ENCODE measurements around the gene PHF14.
"Not testable (repeated sequence)": the region's sequence is repeated elsewhere in the genome, so short reads cannot be mapped to it uniquely, and the experiment has no call there.

Gene PHF14

GRCh38 chr7:10973061-10973941, at the start of gene PHF14:
Gene PHF14, plus strand, starts transcription at chr7:10973872. Its CDS starts 452 bp downstream, at chr7:10974324.
- peak; percentile 93 to 96 for DNase-seq (ENCODE audit: low read depth in 2 of 2)

GRCh38 chr7:10924370-10924769, 49.3 kb upstream of the PHF14 start:
- no peak for DNase-seq (ENCODE audit: low read depth in 2 of 2)

GRCh38 chr7:10928203-10928602, 45.5 kb upstream of the PHF14 start:
- DNase-seq (ENCODE audit: low read depth in 2 of 2), result not testable (repeated sequence)

- DNase-seq (ENCODE audit: low read depth in 2 of 2), result no peak
These were observed 43.1 kb upstream of the PHF14 start for GRCh38 chr7:10930551-10930950.

GRCh38 chr7:10931161-10931560, 42.5 kb upstream of the PHF14 start:
- no peak for DNase-seq (ENCODE audit: low read depth in 2 of 2)

GRCh38 chr7:10934292-10934691, 39.4 kb upstream of the PHF14 start:
- no peak for DNase-seq (ENCODE audit: low read depth in 2 of 2)

- DNase-seq (ENCODE audit: low read depth in 2 of 2), result no peak
These were observed 34.3 kb upstream of the PHF14 start for GRCh38 chr7:10939237-10939910.

- peak; percentile 82 to 84 for DNase-seq (ENCODE audit: low read depth in 2 of 2)
These were observed 33.6 kb upstream of the PHF14 start for GRCh38 chr7:10939911-10940703.

GRCh38 chr7:10940704-10941355, 32.8 kb upstream of the PHF14 start:
- DNase-seq (ENCODE audit: low read depth in 2 of 2), result no peak

- no peak for DNase-seq (ENCODE audit: low read depth in 2 of 2)
These were observed 23.2 kb upstream of the PHF14 start for GRCh38 chr7:10950494-10950893.

GRCh38 chr7:10950974-10951578, 22.6 kb upstream of the PHF14 start:
- not testable (repeated sequence) for DNase-seq (ENCODE audit: low read depth in 2 of 2)

GRCh38 chr7:10952588-10952987, 21.1 kb upstream of the PHF14 start:
- no peak for DNase-seq (ENCODE audit: low read depth in 2 of 2)

GRCh38 chr7:10953078-10953750, 20.5 kb upstream of the PHF14 start:
- DNase-seq (ENCODE audit: low read depth in 2 of 2), result not testable (repeated sequence)

GRCh38 chr7:10956528-10956927, 17.1 kb upstream of the PHF14 start:
- DNase-seq (ENCODE audit: low read depth in 2 of 2), result no peak

- DNase-seq (ENCODE audit: low read depth in 2 of 2), result not testable (repeated sequence)
These were observed 13.4 kb upstream of the PHF14 start for GRCh38 chr7:10960242-10960641.

GRCh38 chr7:10965016-10965415, 8.7 kb upstream of the PHF14 start:
- DNase-seq (ENCODE audit: low read depth in 2 of 2), result not testable (repeated sequence)

GRCh38 chr7:10972174-10972573, 1.5 kb upstream of the PHF14 start:
- DNase-seq (ENCODE audit: low read depth in 2 of 2), result no peak

- DNase-seq (ENCODE audit: low read depth in 2 of 2), result peak in 1 of 2 donors; percentile 9
These were observed 555 bp downstream of the PHF14 start for GRCh38 chr7:10973942-10974911.

GRCh38 chr7:10977113-10977512, 3.4 kb downstream of the PHF14 start:
- DNase-seq (ENCODE audit: low read depth in 2 of 2), result no peak
